HepG2 (cell line): ENCODE results near the gene TNFRSF11A. TPM values are rescaled to one million over a fixed set of nuclear protein-coding genes. Genes with fewer than 3 reads are reported as not detected.

Experiments
- ATAC-seq: fragments of 200-7000 bp; cut with Tn5 transposase; 3 replicates; pipeline ENCODE4 v1.9.1; 2020; ENCODE audit warnings: mild to moderate bottlenecking, moderate library complexity
- BruUV-seq: library from RNA; stranded (reverse); fragments of 400-500 nt; replicated peaks from 2 replicates; lab custom pipeline; 2021; lab: Mats Ljungman, UMichigan
- CTCF ChIA-PET: fragments of 300-600 bp; formaldehyde crosslinking; extraction: SDS; loops from one replicate; lab custom pipeline; 2021; ENCODE audit warnings: low total read pairs, inconsistent platforms, low intra/inter-chr PET ratio; lab: Yijun Ruan, JAX
- POLR2A ChIA-PET: fragments of 350-600 bp; sonication (Branson Sonifier 250); formaldehyde crosslinking; loops from one replicate; lab custom pipeline; 2020; ENCODE audit warnings: antibody characterized with exemption, inconsistent platforms; lab: Yijun Ruan, JAX
- DNase-seq: peaks from one replicate; pipeline ENCODE4 v3.0.0-alpha.2; 2015; ENCODE audit warnings: low spot score
- FAIRE-seq: peaks from 3 replicates; lab custom pipeline; 2011; peaks lifted over from hg19 to GRCh38; lab: Jason Lieb, UNC
- H2AFZ ChIP-seq: one replicate; pipeline ENCODE4 v1.6.1; 2011; ENCODE audit warnings: low read length, inconsistent platforms
- H3K27ac ChIP-seq: fragments of 300-600 bp; 3 replicates; pipeline ENCODE4 v1.8.0; 2011; ENCODE audit warnings: mixed run types, mild to moderate bottlenecking, mixed read lengths, low read length, inconsistent platforms; ENCODE audit not compliant: insufficient read depth; ENCODE audit errors: extremely low read length
- H3K27me3 ChIP-seq, 2 experiments: fragments of 200-600 bp in 1 of 2; 2 replicates in 1 of 2; 3 replicates in 1 of 2; pipeline versions ENCODE4 v1.6.0 to v1.8.0; 2011; ENCODE audit warnings: low read length in 2 of 2, mild to moderate bottlenecking in 2 of 2, moderate library complexity in 2 of 2, inconsistent platforms in 1 of 2; ENCODE audit not compliant: insufficient read depth in 2 of 2, control insufficient read depth in 1 of 2
- H3K36me3 ChIP-seq, 2 experiments: fragments of 200-600 bp in 1 of 2; replicated peaks in 1 of 2; 2 replicates in 1 of 2; 3 replicates in 1 of 2; pipeline versions ENCODE4 v1.5.1 to v1.8.0; 2011; ENCODE audit warnings: low read length in 2 of 2, inconsistent platforms in 1 of 2; ENCODE audit not compliant: insufficient read depth in 2 of 2, control insufficient read depth in 1 of 2
- H3K4me1 ChIP-seq: 2 replicates; pipeline ENCODE4 v1.5.1; 2012; ENCODE audit warnings: low read length, inconsistent platforms; ENCODE audit not compliant: insufficient read depth
- H3K4me2 ChIP-seq: 2 replicates; pipeline ENCODE4 v1.6.0; 2011; ENCODE audit warnings: low read depth, low read length, inconsistent platforms
- H3K4me3 ChIP-seq, 3 experiments: fragments of 200-600 bp in 1 of 3; sonication (generic), shearing (Covaris generic) in 1 of 3; replicated peaks in 1 of 3; 2 replicates each; pipeline ENCODE4 v1.5.1; 2011 to 2016; ENCODE audit warnings: low read length in 3 of 3, inconsistent platforms in 2 of 3, low read depth in 2 of 3, mild to moderate bottlenecking in 2 of 3, control low read depth in 1 of 3, mixed read lengths in 1 of 3; ENCODE audit not compliant: insufficient read depth in 1 of 3
- H3K79me2 ChIP-seq: one replicate; pipeline ENCODE4 v1.6.1; 2011; ENCODE audit warnings: low read length, inconsistent platforms; ENCODE audit not compliant: insufficient read depth
- H3K9ac ChIP-seq: 2 replicates; pipeline ENCODE4 v1.6.0; 2011; ENCODE audit warnings: mild to moderate bottlenecking, low read depth, low read length, inconsistent platforms; ENCODE audit not compliant: insufficient read depth
- H3K9me3 ChIP-seq: 2 replicates; pipeline ENCODE4 v1.5.1; 2012; ENCODE audit warnings: mild to moderate bottlenecking, low read length
- H4K20me1 ChIP-seq: 2 replicates; pipeline ENCODE4 v1.6.0; 2011; ENCODE audit warnings: inconsistent platforms, mild to moderate bottlenecking, low read length, moderate library complexity; ENCODE audit not compliant: insufficient read depth
- FOXA3 ChIP-seq: IDR thresholded peaks from 2 replicates; pipeline ENCODE4 v1.6.1; 2016; ENCODE audit warnings: missing genetic modification reagents, missing compliant biosample characterization
- HOXA7 ChIP-seq: sonication (generic); formaldehyde crosslinking; IDR thresholded peaks from 2 replicates; pipeline ENCODE4 v1.8.1; 2022; ENCODE audit warnings: mild to moderate bottlenecking, missing genetic modification reagents, moderate library complexity
- ISL2 ChIP-seq: sonication (generic); formaldehyde crosslinking; IDR thresholded peaks from 2 replicates; pipeline ENCODE4 v1.5.0; 2020; ENCODE audit warnings: missing genetic modification reagents
- KLF15 ChIP-seq: sonication (generic); formaldehyde crosslinking; IDR thresholded peaks from 2 replicates; pipeline ENCODE4 v1.8.1; 2023; ENCODE audit warnings: borderline replicate concordance, mild to moderate bottlenecking, inconsistent platforms, missing genetic modification reagents, mixed read lengths
- NCOA5 ChIP-seq: sonication (generic); formaldehyde crosslinking; IDR thresholded peaks from 2 replicates; pipeline ENCODE4 v1.4.0; 2020; ENCODE audit warnings: missing genetic modification reagents
- NFKBIZ ChIP-seq: IDR thresholded peaks from 2 replicates; pipeline ENCODE4 v1.6.1; 2018; ENCODE audit warnings: missing genetic modification reagents, missing compliant biosample characterization
- PLRG1 ChIP-seq: fragments of 450-650 bp; conservative IDR thresholded peaks from 2 replicates; pipeline ENCODE4 v1.6.1; 2016
- RBFOX2 ChIP-seq: fragments of 200-400 bp; formaldehyde crosslinking; IDR thresholded peaks from 2 replicates; pipeline ENCODE4 v1.6.1; 2017; ENCODE audit warnings: low read depth, mild to moderate bottlenecking, low read length
- SRY ChIP-seq: sonication (generic); formaldehyde crosslinking; IDR thresholded peaks from 2 replicates; pipeline ENCODE4 v1.8.0; 2022; ENCODE audit warnings: mild to moderate bottlenecking, missing genetic modification reagents
- ZC3H13 ChIP-seq: sonication (generic); formaldehyde crosslinking; IDR thresholded peaks from 2 replicates; pipeline ENCODE4 v1.8.1; 2023; ENCODE audit warnings: mild to moderate bottlenecking, missing genetic modification reagents, moderate library complexity
- ZNF33B ChIP-seq: sonication (generic); formaldehyde crosslinking; IDR thresholded peaks from 2 replicates; pipeline ENCODE4 v1.5.1; 2020; ENCODE audit warnings: mild to moderate bottlenecking, missing genetic modification reagents
- ZNF468 ChIP-seq: sonication (generic); formaldehyde crosslinking; IDR thresholded peaks from 2 replicates; pipeline ENCODE4 v1.8.0; 2022; ENCODE audit warnings: mild to moderate bottlenecking, moderate library complexity, missing genetic modification reagents
- ZNF747 ChIP-seq: sonication (generic); formaldehyde crosslinking; IDR thresholded peaks from 2 replicates; pipeline ENCODE4 v1.8.1; 2023; ENCODE audit warnings: missing genetic modification reagents, mild to moderate bottlenecking, borderline replicate concordance
- ZNF816 ChIP-seq: sonication (generic); formaldehyde crosslinking; IDR thresholded peaks from 2 replicates; pipeline ENCODE4 v1.8.0; 2022; ENCODE audit warnings: missing genetic modification reagents, mild to moderate bottlenecking, borderline replicate concordance
- WGBS: methylation state at CpG from one replicate; pipeline ENCODE4 v1.1.6; 2017; ENCODE audit warnings: low lambda C conversion rate; 5-methylcytosine and 5-hydroxymethylcytosine counted together
- in situ Hi-C: cut with HindIII; loops from 2 replicates; pipeline ENCODE4 v1.10.0; 2017; ENCODE audit warnings: low pct_unique_long_range_greater_than_20kb; ENCODE audit not compliant: extremely low pct_ligation_motif_present
- intact Hi-C: fragments of 100-400 bp; cut with micrococcal nuclease; formaldehyde crosslinking; loops from one replicate; pipeline ENCODE4 v1.10.0; 2022; ENCODE audit not compliant: unreplicated experiment
- polyA plus RNA-seq, 8 experiments: library from polyadenylated mRNA; depleted of rRNA in 3 of 8; stranded (reverse) in 7 of 8; unstranded in 1 of 8; fragments of >200 nt; fragmentation: Illumina TruSeq in 4 of 8; extraction: Trizol in 4 of 8; gene quantifications; 2 replicates each; pipeline versions ENCODE4 v1.2.1 to v1.2.3, GENCODE V29; 2011 to 2016; ENCODE audit warnings: low read depth in 4 of 8, missing spikeins in 1 of 8, mixed read lengths in 1 of 8; ENCODE audit not compliant: insufficient read depth in 1 of 8
- total RNA-seq, 5 experiments: library from RNA; depleted of rRNA; stranded (reverse); fragments of >200 nt; fragmentation: Illumina TruSeq; extraction: Trizol; gene quantifications; 2 replicates each; pipeline ENCODE4 v1.2.3, GENCODE V29; 2016; ENCODE audit warnings: low read depth in 1 of 5
- TF ChIP-seq, protein P1 (sequence below): IDR thresholded peaks from 2 replicates; pipeline ENCODE4 v1.6.1; 2018; ENCODE audit warnings: missing genetic modification reagents, mild to moderate bottlenecking, missing compliant biosample characterization
- TF ChIP-seq, protein P2 (sequence below): sonication (generic); formaldehyde crosslinking; IDR thresholded peaks from 2 replicates; pipeline ENCODE4 v1.8.1; 2023; ENCODE audit warnings: missing genetic modification reagents, inconsistent platforms, borderline replicate concordance

TNFRSF11A gene
- total and polyA plus RNA-seq, 2 of the 13 experiments (the other 11 are each of a cell fraction or from before 2014, with no cell fraction given), result 4.6 to 6.4 TPM

- TF ChIP-seq NFKBIZ (CRISPR knock-in tag), result 0 out of 2 replicates have a peak, but pooled peaks have one; percentile 40
- no peak for TF ChIP-seq SRY (CRISPR knock-in tag)
Observed at GRCh38 chr18:62399781-62400308, 74.7 kb downstream of the TNFRSF11A start (continued).

DNA sequence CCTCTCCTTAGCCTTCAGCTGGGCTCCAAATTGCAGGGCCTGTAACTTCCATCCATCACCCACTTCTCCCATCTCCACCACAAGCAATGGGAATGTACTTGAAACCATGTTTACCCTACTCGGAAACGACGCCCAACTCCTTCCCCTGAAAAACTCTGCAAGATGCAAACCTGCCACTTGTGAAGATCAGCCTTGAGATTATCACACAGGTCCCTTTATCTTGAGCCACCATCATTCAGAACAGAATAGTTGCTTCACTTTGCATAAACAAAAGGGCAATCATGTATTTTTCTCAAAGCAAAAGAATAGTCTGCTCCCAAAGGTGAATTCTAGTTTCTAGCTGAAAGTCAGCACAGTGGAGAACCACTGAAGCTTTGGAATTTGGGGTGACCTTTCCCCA lies 75.8 kb downstream of the TNFRSF11A start:
- POLR2A ChIA-PET, result no interaction called here
- ATAC-seq, result no peak
- FAIRE-seq, result no peak
- no peaks in the 10 kb centered on the region for H4K20me1 ChIP-seq
- CTCF ChIA-PET, result interaction anchor here (0.8 kb wide), 1 partner anchor 183 kb away, joined by 4 read pairs; no protein-coding TSS in a partner anchor
- H3K27ac ChIP-seq, result no peak overlapping the region
- no peaks in the 10 kb centered on the region for H3K9me3 ChIP-seq
- no peak for DNase-seq
- no peaks in the 10 kb centered on the region for H3K79me2 ChIP-seq
- no TSS peak for BruUV-seq
- no peaks in the 10 kb centered on the region for H3K36me3 ChIP-seq
- TF ChIP-seq ZNF468 (CRISPR knock-in tag) (no peak), FOXA3 (CRISPR knock-in tag) (no peak), PLRG1 (no peak), ZNF747 (CRISPR knock-in tag) (no peak), ISL2 (CRISPR knock-in tag) (no peak), ZC3H13 (CRISPR knock-in tag) (no peak), NCOA5 (CRISPR knock-in tag) (no peak), RBFOX2 (no peak), KLF15 (no peak), ZNF816 (CRISPR knock-in tag) (no peak), ZNF33B (CRISPR knock-in tag) (no peak), HOXA7 (CRISPR knock-in tag) (no peak)
- TF ChIP-seq, protein P1, sequence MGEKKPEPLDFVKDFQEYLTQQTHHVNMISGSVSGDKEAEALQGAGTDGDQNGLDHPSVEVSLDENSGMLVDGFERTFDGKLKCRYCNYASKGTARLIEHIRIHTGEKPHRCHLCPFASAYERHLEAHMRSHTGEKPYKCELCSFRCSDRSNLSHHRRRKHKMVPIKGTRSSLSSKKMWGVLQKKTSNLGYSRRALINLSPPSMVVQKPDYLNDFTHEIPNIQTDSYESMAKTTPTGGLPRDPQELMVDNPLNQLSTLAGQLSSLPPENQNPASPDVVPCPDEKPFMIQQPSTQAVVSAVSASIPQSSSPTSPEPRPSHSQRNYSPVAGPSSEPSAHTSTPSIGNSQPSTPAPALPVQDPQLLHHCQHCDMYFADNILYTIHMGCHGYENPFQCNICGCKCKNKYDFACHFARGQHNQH, result no peak
- TF ChIP-seq, protein P2, sequence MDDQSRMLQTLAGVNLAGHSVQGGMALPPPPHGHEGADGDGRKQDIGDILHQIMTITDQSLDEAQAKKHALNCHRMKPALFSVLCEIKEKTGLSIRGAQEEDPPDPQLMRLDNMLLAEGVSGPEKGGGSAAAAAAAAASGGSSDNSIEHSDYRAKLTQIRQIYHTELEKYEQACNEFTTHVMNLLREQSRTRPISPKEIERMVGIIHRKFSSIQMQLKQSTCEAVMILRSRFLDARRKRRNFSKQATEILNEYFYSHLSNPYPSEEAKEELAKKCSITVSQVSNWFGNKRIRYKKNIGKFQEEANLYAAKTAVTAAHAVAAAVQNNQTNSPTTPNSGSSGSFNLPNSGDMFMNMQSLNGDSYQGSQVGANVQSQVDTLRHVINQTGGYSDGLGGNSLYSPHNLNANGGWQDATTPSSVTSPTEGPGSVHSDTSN, result no peak
- in situ Hi-C loops (no loop called here), intact Hi-C loops (loop anchor here (2.0 kb wide), 2 partner anchors 76 to 218 kb away; partner anchors contain the start of gene TNFRSF11A)
- H3K27me3 ChIP-seq, result no peaks in the 10 kb centered on the region
- WGBS, result 25% methylated on average over 3 of the region's 3 CpGs
- H3K4me3 ChIP-seq, result no peak overlapping the region
- H2AFZ ChIP-seq, result no peak overlapping the region
- H3K4me2 ChIP-seq, result no peak overlapping the region
- peaks cover 54% of the 10 kb centered on the region for H3K4me1 ChIP-seq
- H3K9ac ChIP-seq, result no peak overlapping the region
